Measurements from ENCODE around the gene TRIM56.
A peak's percentile ranks its signal among the peaks of the same experiment; 100 is the strongest.

The TRIM56 gene

GRCh38 chr7:101134399-101134980 lies 49.2 kb downstream of the TRIM56 start:
- DNase-seq: no peak

- DNase-seq: no peak
These were observed 52.5 kb downstream of the TRIM56 start for GRCh38 chr7:101137651-101138212.

GRCh38 chr7:101138213-101138870 lies 53.1 kb downstream of the TRIM56 start:
- peak; percentile 44 for DNase-seq

- DNase-seq: peak; percentile 23
These were observed 55.0 kb downstream of the TRIM56 start for GRCh38 chr7:101140339-101140699.

GRCh38 chr7:101140746-101141382 lies 55.6 kb downstream of the TRIM56 start:
- no peak for DNase-seq

Data from NCI-H2171 treated with DMSO at 0.1 percent for 48 hours (cell line).